ENCODE results near the gene LPIN3. TPM values are rescaled to one million over a fixed set of nuclear protein-coding genes. Genes with fewer than 3 reads are reported as not detected.

LPIN3 gene
- total RNA-seq, 1 experiment from 2014 or later: 3.8 TPM

GRCh38 chr20:41382791-41383305 lies 42.2 kb downstream of the LPIN3 start:
- H3K79me2 ChIP-seq (ENCODE audit: insufficient read depth, low read length): no peaks in the 10 kb centered on the region
- TF ChIP-seq CTCF (conservative IDR thresholded peaks at IDR 0.05): no peak
- H3K36me3 Mint-ChIP-seq (ENCODE audit: insufficient read depth in 1 of 3, low read depth in 3 of 3): no peaks in the 10 kb centered on the region

More at GRCh38 chr20:41382791-41383305, 42.2 kb downstream of the LPIN3 start:
- Histone ChIP-seq H3K27ac (ENCODE audit: insufficient read length, low read depth, low read length) (no peak overlapping the region), H2AK5ac (ENCODE audit: insufficient read length, low read length) (no peak overlapping the region), H2BK15ac (ENCODE audit: low read depth, low read length) (no peak overlapping the region), H3K27me3 (ENCODE audit: insufficient read depth, low read length) (no peaks in the 10 kb centered on the region), H3K23me2 (ENCODE audit: insufficient read length, low read depth, low read length, poor library complexity, severe bottlenecking) (no peaks in the 10 kb centered on the region), H3K4me1 (ENCODE audit: insufficient read depth, low read length) (no peaks in the 10 kb centered on the region), H4K20me1 (ENCODE audit: control insufficient read depth, insufficient read depth, insufficient read length) (no peaks in the 10 kb centered on the region), H4K8ac (replicated peaks; ENCODE audit: insufficient read length, low read depth, low read length) (no peak overlapping the region), H3T11ph (ENCODE audit: low read length) (no peak overlapping the region), H3K56ac (ENCODE audit: insufficient read length, low read depth, low read length) (no peak overlapping the region), H2BK20ac (ENCODE audit: low read depth, low read length, poor library complexity, severe bottlenecking) (no peak overlapping the region), H2BK120ac (ENCODE audit: low read depth, low read length, poor library complexity, severe bottlenecking) (no peak overlapping the region), H2AFZ (ENCODE audit: low read length) (no peak overlapping the region), H3K9ac (ENCODE audit: extremely low read depth, insufficient read length, low read length) (no peak overlapping the region), H3K79me1 (ENCODE audit: insufficient read depth, low read depth, low read length, poor library complexity, severe bottlenecking) (no peaks in the 10 kb centered on the region), H3K18ac (ENCODE audit: insufficient read length, low read depth, low read length) (no peak overlapping the region), H4K5ac (ENCODE audit: insufficient read length, low read depth, low read length) (no peak overlapping the region), H3K4me2 (ENCODE audit: insufficient read depth, insufficient read length, low read length) (no peak overlapping the region), H2BK5ac (ENCODE audit: insufficient read length, low read length) (no peak overlapping the region), H3K4ac (ENCODE audit: low read depth, low read length) (no peak overlapping the region), H3K9me3 (ENCODE audit: control insufficient read depth, low read depth, low read length) (no peaks in the 10 kb centered on the region), H3K14ac (ENCODE audit: insufficient read depth, low read length) (no peak overlapping the region), H3K23ac (ENCODE audit: insufficient read length, low read depth, low read length) (no peak overlapping the region), H2BK12ac (ENCODE audit: insufficient read length, low read depth, low read length) (no peak overlapping the region), H4K91ac (ENCODE audit: insufficient read length, low read depth, low read length) (no peak overlapping the region)
- no peaks in the 10 kb centered on the region for H3K9me3 Mint-ChIP-seq
- H3K27ac Mint-ChIP-seq: no peak overlapping the region; a peak in 1 of 7 replicates
- H3K27me3 Mint-ChIP-seq (ENCODE audit: low read depth): peaks cover 5% of the 10 kb centered on the region
- no peak for DNase-seq
- H3K4me1 Mint-ChIP-seq: peaks cover 8 to 15% of the 10 kb centered on the region in 2 experiments
- no CpG with 5 or more reads among the region's 7 CpGs for WGBS (ENCODE audit: extremely low coverage, insufficient read length, low lambda C conversion rate)
- no peak overlapping the region for H3K4me3 Mint-ChIP-seq

Measured in H9 (cell line).